Measurements from ENCODE around the gene LTO1. TPM values are rescaled to one million over a fixed set of nuclear protein-coding genes. Genes with fewer than 3 reads are reported as not detected.

LTO1 gene
- total RNA-seq, 1 experiment from 2014 or later, result 36.7 TPM

DNA sequence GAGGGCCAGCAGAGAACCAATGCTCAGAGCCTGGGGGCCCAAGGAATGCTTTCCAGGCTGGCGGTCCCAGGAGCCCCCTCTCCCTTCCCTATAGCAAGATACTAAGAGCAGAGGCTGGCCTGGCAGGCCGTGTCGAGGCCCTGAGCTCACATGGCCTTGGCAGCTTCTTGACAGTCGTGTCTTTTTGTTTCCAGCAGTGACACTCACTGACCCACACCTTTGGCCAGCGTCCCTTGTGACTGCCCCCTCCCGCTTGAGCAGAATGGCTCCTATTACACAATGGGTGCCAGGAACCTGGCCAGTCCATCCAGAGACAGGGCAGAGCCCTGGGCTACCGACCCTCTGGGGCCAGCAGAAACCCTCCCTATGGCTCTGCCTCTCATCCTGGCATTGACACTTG is 40.6 kb downstream of the LTO1 start:
- no TSS peak for BruUV-seq (replicated peaks)
- Mint-ChIP-seq H3K27me3 (ENCODE audit: unreplicated experiment) (no peaks in the 10 kb centered on the region), H3K36me3 (ENCODE audit: insufficient read depth, unreplicated experiment) (peaks cover 23% of the 10 kb centered on the region), H3K4me3 (ENCODE audit: low read depth, unreplicated experiment) (no peak overlapping the region), H3K9me3 (ENCODE audit: low read depth, unreplicated experiment) (peaks cover 4% of the 10 kb centered on the region), H3K27ac (ENCODE audit: unreplicated experiment) (no peak overlapping the region), H3K4me1 (ENCODE audit: low read depth, unreplicated experiment) (no peaks in the 10 kb centered on the region)
- DNase-seq, result no peak
- intact Hi-C loops (cut with micrococcal nuclease; ENCODE audit: unreplicated experiment), result no loop called here
- TF ChIP-seq, protein P1, sequence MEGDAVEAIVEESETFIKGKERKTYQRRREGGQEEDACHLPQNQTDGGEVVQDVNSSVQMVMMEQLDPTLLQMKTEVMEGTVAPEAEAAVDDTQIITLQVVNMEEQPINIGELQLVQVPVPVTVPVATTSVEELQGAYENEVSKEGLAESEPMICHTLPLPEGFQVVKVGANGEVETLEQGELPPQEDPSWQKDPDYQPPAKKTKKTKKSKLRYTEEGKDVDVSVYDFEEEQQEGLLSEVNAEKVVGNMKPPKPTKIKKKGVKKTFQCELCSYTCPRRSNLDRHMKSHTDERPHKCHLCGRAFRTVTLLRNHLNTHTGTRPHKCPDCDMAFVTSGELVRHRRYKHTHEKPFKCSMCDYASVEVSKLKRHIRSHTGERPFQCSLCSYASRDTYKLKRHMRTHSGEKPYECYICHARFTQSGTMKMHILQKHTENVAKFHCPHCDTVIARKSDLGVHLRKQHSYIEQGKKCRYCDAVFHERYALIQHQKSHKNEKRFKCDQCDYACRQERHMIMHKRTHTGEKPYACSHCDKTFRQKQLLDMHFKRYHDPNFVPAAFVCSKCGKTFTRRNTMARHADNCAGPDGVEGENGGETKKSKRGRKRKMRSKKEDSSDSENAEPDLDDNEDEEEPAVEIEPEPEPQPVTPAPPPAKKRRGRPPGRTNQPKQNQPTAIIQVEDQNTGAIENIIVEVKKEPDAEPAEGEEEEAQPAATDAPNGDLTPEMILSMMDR (IDR thresholded peaks at IDR 0.05; ENCODE audit: unreplicated experiment), result no peak
- CTCF ChIA-PET, result no interaction called here

DNA sequence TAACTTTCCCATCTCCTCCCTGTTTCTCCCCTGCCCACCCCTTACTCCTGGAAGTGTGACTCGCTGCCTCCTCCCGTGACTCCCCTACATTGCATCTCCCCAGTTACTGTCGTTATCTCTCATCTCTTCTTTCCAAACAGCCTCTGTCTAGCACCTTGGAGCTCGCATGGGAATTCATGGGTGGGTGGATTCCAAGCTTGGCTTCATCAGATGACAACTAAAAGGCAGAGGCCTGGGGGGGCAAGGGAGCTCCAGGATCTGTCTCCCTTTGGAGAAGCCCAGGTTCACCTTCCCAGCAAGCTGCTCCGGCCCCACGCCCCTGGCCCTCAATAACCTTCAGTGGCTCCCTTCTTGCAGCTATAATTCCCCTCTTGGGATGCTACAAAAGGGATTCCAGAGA is 41.1 kb downstream of the LTO1 start:
- intact Hi-C loops (cut with micrococcal nuclease; ENCODE audit: unreplicated experiment), result no loop called here
- Mint-ChIP-seq H3K36me3 (ENCODE audit: insufficient read depth, unreplicated experiment) (peaks cover 17% of the 10 kb centered on the region), H3K4me3 (ENCODE audit: low read depth, unreplicated experiment) (no peak overlapping the region), H3K27ac (ENCODE audit: unreplicated experiment) (no peak overlapping the region), H3K4me1 (ENCODE audit: low read depth, unreplicated experiment) (no peaks in the 10 kb centered on the region), H3K9me3 (ENCODE audit: low read depth, unreplicated experiment) (peaks cover 4% of the 10 kb centered on the region), H3K27me3 (ENCODE audit: unreplicated experiment) (no peaks in the 10 kb centered on the region)
- no peak for DNase-seq
- CTCF ChIA-PET, result no interaction called here
- TF ChIP-seq, protein P1 (IDR thresholded peaks at IDR 0.05; ENCODE audit: unreplicated experiment), result no peak
- no TSS peak for BruUV-seq (replicated peaks)

DNA sequence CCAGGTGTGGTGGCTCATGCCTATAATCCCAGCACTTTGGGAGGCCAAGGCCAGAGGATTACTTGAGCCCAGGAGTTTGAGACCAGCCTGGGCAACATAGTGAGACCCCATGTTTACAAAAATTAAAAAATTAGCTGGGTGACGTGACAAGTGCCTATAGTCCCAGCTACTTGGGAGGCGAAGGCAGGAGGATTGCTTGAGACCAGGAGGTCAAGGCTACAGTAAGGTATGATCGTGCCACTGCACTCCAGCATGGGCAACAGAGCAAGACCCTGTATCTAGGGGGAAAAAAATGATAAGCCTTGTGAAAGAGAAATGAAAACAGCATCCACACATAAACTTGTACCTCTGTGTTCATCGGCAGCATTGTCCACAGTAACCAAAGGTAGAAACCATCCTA is 42.3 kb downstream of the LTO1 start:
- Mint-ChIP-seq H3K36me3 (ENCODE audit: insufficient read depth, unreplicated experiment) (peaks cover 6% of the 10 kb centered on the region), H3K27me3 (ENCODE audit: unreplicated experiment) (no peaks in the 10 kb centered on the region), H3K4me1 (ENCODE audit: low read depth, unreplicated experiment) (no peaks in the 10 kb centered on the region), H3K4me3 (ENCODE audit: low read depth, unreplicated experiment) (no peak overlapping the region), H3K9me3 (ENCODE audit: low read depth, unreplicated experiment) (peaks cover 6% of the 10 kb centered on the region), H3K27ac (ENCODE audit: unreplicated experiment) (no peak overlapping the region)
- DNase-seq, result no peak
- CTCF ChIA-PET, result interaction anchor here (0.6 kb wide), 1 partner anchor 709 kb away, joined by 3 read pairs; no protein-coding TSS in a partner anchor
- no TSS peak for BruUV-seq (replicated peaks)
- intact Hi-C loops (cut with micrococcal nuclease; ENCODE audit: unreplicated experiment), result no loop called here
- TF ChIP-seq, protein P1 (IDR thresholded peaks at IDR 0.05; ENCODE audit: unreplicated experiment), result no peak

DNA sequence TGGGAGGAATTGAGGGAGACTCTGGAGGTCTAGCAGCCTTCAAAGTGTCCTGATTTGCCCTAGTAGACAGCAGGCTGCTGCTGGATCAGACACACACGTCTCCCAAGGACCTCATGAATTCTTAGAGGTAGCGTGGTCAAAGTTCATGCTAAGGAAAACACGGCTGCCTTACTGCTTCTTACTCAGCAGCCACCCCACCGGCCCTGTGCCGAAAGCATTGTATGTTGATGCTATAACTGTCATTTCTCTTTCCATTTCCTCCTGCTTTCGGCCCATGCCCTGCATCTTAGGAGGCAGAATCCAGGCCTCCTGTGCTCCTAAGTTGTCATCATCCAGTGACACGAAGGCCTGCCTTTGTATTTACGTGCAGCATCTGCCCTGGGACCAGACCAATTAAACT is 44.7 kb downstream of the LTO1 start:
- DNase-seq, result no peak
- no TSS peak for BruUV-seq (replicated peaks)

More for the DNA sequence above, 44.7 kb downstream of the LTO1 start:
- intact Hi-C loops (cut with micrococcal nuclease; ENCODE audit: unreplicated experiment), result no loop called here
- H3K9me3 Mint-ChIP-seq (ENCODE audit: low read depth, unreplicated experiment), result peaks cover 6% of the 10 kb centered on the region
- H3K27ac Mint-ChIP-seq (ENCODE audit: unreplicated experiment), result no peak overlapping the region
- CTCF ChIA-PET, result no interaction called here
- H3K36me3 Mint-ChIP-seq (ENCODE audit: insufficient read depth, unreplicated experiment), result no peaks in the 10 kb centered on the region
- TF ChIP-seq, protein P1 (IDR thresholded peaks at IDR 0.05; ENCODE audit: unreplicated experiment), result no peak
- H3K4me3 Mint-ChIP-seq (ENCODE audit: low read depth, unreplicated experiment), result no peak overlapping the region
- H3K27me3 Mint-ChIP-seq (ENCODE audit: unreplicated experiment), result peaks cover 11% of the 10 kb centered on the region
- no peaks in the 10 kb centered on the region for H3K4me1 Mint-ChIP-seq (ENCODE audit: low read depth, unreplicated experiment)
